HG03520 (cell line): ENCODE measurements around the gene CALB2.
"Not testable (repeated sequence)": the region's sequence is repeated elsewhere in the genome, so short reads cannot be mapped to it uniquely, and the experiment has no call there.

ENCODE experiments used
- ATAC-seq: cut with Tn5 transposase; IDR thresholded peaks from one replicate; pipeline ENCODE4 v1.9.1; 2021; ENCODE audit warnings: mild to moderate bottlenecking, moderate library complexity; ENCODE audit not compliant: unreplicated experiment

Gene CALB2

GRCh38 chr16:71352466-71352865, 6.1 kb upstream of the CALB2 start:
- no peak for ATAC-seq

GRCh38 chr16:71352963-71353460, 5.5 kb upstream of the CALB2 start:
- ATAC-seq: no peak

- no peak for ATAC-seq
Observed at GRCh38 chr16:71353736-71354135, 4.8 kb upstream of the CALB2 start.

GRCh38 chr16:71354156-71354555, 4.4 kb upstream of the CALB2 start:
- no peak for ATAC-seq

- ATAC-seq: no peak
Observed at GRCh38 chr16:71356051-71356740, 2.3 kb upstream of the CALB2 start.

GRCh38 chr16:71356936-71357335, 1.6 kb upstream of the CALB2 start:
- ATAC-seq: not testable (repeated sequence)

- ATAC-seq: no peak
Observed at GRCh38 chr16:71357681-71358080, 842 bp upstream of the CALB2 start.

GRCh38 chr16:71359431-71359830, 908 bp downstream of the CALB2 start:
- no peak for ATAC-seq

GRCh38 chr16:71360378-71360777, 1.9 kb downstream of the CALB2 start:
- ATAC-seq: no peak

GRCh38 chr16:71364133-71364681, 5.7 kb downstream of the CALB2 start:
- no peak for ATAC-seq

GRCh38 chr16:71365021-71365420, 6.5 kb downstream of the CALB2 start:
- no peak for ATAC-seq

- no peak for ATAC-seq
Observed at GRCh38 chr16:71367241-71367976, 8.9 kb downstream of the CALB2 start.

GRCh38 chr16:71368958-71369357, 10.4 kb downstream of the CALB2 start:
- ATAC-seq: no peak

GRCh38 chr16:71369494-71369893, 11.0 kb downstream of the CALB2 start:
- ATAC-seq: no peak

GRCh38 chr16:71371237-71371636, 12.7 kb downstream of the CALB2 start:
- no peak for ATAC-seq

GRCh38 chr16:71373073-71373472, 14.6 kb downstream of the CALB2 start:
- ATAC-seq: no peak

GRCh38 chr16:71376465-71377157, 18.1 kb downstream of the CALB2 start:
- no peak for ATAC-seq

GRCh38 chr16:71379711-71380110, 21.2 kb downstream of the CALB2 start:
- ATAC-seq: no peak

- ATAC-seq: no peak
Observed at GRCh38 chr16:71380831-71381230, 22.3 kb downstream of the CALB2 start.

- no peak for ATAC-seq
Observed at GRCh38 chr16:71383054-71383773, 24.7 kb downstream of the CALB2 start.
